Liver (tissue), 9 donors: ENCODE data around the gene CWC27. TPM values are rescaled to one million over a fixed set of nuclear protein-coding genes. Genes with fewer than 3 reads are reported as not detected.

ENCODE experiments used
- DNase-seq: peaks from one replicate; pipeline ENCODE4 v3.0.0-alpha.2; 2017; ENCODE audit warnings: low spot score
- H3K27ac ChIP-seq, 2 donors: one replicate each; pipeline ENCODE4 v1.7.0; 2013; ENCODE audit warnings: inconsistent platforms in 2 of 2, low read length in 2 of 2, control low read depth in 1 of 2, low read depth in 1 of 2, mild to moderate bottlenecking in 1 of 2
- H3K27me3 ChIP-seq, 4 donors: one replicate each; pipeline versions ENCODE4 v1.6.1 to v1.7.0; 2013; ENCODE audit warnings: low read length in 3 of 4, inconsistent platforms in 1 of 4, mild to moderate bottlenecking in 1 of 4, moderate library complexity in 1 of 4; ENCODE audit not compliant: control insufficient read depth in 4 of 4, insufficient read depth in 4 of 4
- H3K36me3 ChIP-seq, 4 donors: one replicate each; pipeline versions ENCODE4 v1.6.1 to v1.7.0; 2013; ENCODE audit warnings: low read length in 3 of 4, mild to moderate bottlenecking in 3 of 4, low read depth in 1 of 4, moderate library complexity in 1 of 4; ENCODE audit not compliant: control insufficient read depth in 4 of 4, insufficient read depth in 3 of 4
- H3K4me1 ChIP-seq, 4 donors: one replicate each; pipeline versions ENCODE4 v1.6.1 to v1.7.0; 2013; ENCODE audit warnings: low read length in 3 of 4, mild to moderate bottlenecking in 3 of 4, moderate library complexity in 1 of 4; ENCODE audit not compliant: control insufficient read depth in 4 of 4, insufficient read depth in 4 of 4
- H3K4me3 ChIP-seq, 3 donors: one replicate each; pipeline versions ENCODE4 v1.6.1 to v1.7.0; 2013; ENCODE audit warnings: low read length in 3 of 3, control low read depth in 1 of 3, low read depth in 1 of 3, mild to moderate bottlenecking in 1 of 3
- H3K9ac ChIP-seq, 2 donors: one replicate each; pipeline ENCODE4 v1.7.0; 2013; ENCODE audit warnings: low read length in 2 of 2, mild to moderate bottlenecking in 2 of 2, moderate library complexity in 2 of 2, control low read depth in 1 of 2, low read depth in 1 of 2
- H3K9me3 ChIP-seq, 4 donors: one replicate each; pipeline versions ENCODE4 v1.6.1 to v1.7.0; 2013; ENCODE audit warnings: low read length in 3 of 4; ENCODE audit not compliant: control insufficient read depth in 4 of 4
- ATF3 ChIP-seq: IDR thresholded peaks from 2 replicates; pipeline ENCODE4 v1.6.1; 2016; ENCODE audit warnings: antibody characterized with exemption
- FOXA1 ChIP-seq: IDR thresholded peaks from 2 replicates; pipeline ENCODE4 v1.6.1; 2016; ENCODE audit warnings: antibody characterized with exemption
- FOXA2 ChIP-seq: IDR thresholded peaks from 2 replicates; pipeline ENCODE4 v1.6.1; 2016; ENCODE audit warnings: antibody characterized with exemption
- GABPA ChIP-seq, 2 donors: IDR thresholded peaks in 1 of 2; conservative IDR thresholded peaks in 1 of 2; 2 replicates each; pipeline ENCODE4 v1.6.1; 2016; ENCODE audit warnings: antibody characterized with exemption in 2 of 2, mild to moderate bottlenecking in 1 of 2, moderate library complexity in 1 of 2
- HNF4A ChIP-seq, 2 donors: conservative IDR thresholded peaks; 2 replicates each; pipeline ENCODE4 v1.6.1; 2016; ENCODE audit warnings: antibody characterized with exemption in 2 of 2, mild to moderate bottlenecking in 2 of 2
- HNF4G ChIP-seq: IDR thresholded peaks from 2 replicates; pipeline ENCODE4 v1.6.1; 2016; ENCODE audit warnings: antibody characterized with exemption
- MAX ChIP-seq: IDR thresholded peaks from 2 replicates; pipeline ENCODE4 v1.6.1; 2016; ENCODE audit warnings: antibody characterized with exemption
- NR2F2 ChIP-seq: IDR thresholded peaks from 2 replicates; pipeline ENCODE4 v1.6.1; 2016; ENCODE audit warnings: antibody characterized with exemption
- RAD21 ChIP-seq, 2 donors: IDR thresholded peaks; 2 replicates each; pipeline ENCODE4 v1.6.1; 2016; ENCODE audit warnings: antibody characterized with exemption in 2 of 2, mild to moderate bottlenecking in 2 of 2
- REST ChIP-seq: IDR thresholded peaks from 2 replicates; pipeline ENCODE4 v1.6.1; 2016; ENCODE audit warnings: antibody characterized with exemption, mild to moderate bottlenecking
- RXRA ChIP-seq, 2 donors: IDR thresholded peaks; 2 replicates each; pipeline ENCODE4 v1.6.1; 2017 to 2018; ENCODE audit warnings: antibody characterized with exemption in 2 of 2, mild to moderate bottlenecking in 1 of 2
- SP1 ChIP-seq: IDR thresholded peaks from 2 replicates; pipeline ENCODE4 v1.6.1; 2018; ENCODE audit warnings: antibody characterized with exemption, mild to moderate bottlenecking
- YY1 ChIP-seq: IDR thresholded peaks from 2 replicates; pipeline ENCODE4 v1.6.1; 2016; ENCODE audit warnings: antibody characterized with exemption, mild to moderate bottlenecking
- ZBTB33 ChIP-seq: IDR thresholded peaks from 2 replicates; pipeline ENCODE4 v1.6.1; 2016; ENCODE audit warnings: antibody characterized with exemption
- WGBS: extraction: QIAGEN DNeasy Blood & Tissue Kit; methylation state at CpG from one replicate; pipeline ENCODE4 v1.1.7; 2013; 5-methylcytosine and 5-hydroxymethylcytosine counted together
- polyA plus RNA-seq, 2 donors: library from polyadenylated mRNA; stranded (reverse) in 1 of 2; unstranded in 1 of 2; fragments of 200-250 nt in 1 of 2; fragments of >200 nt in 1 of 2; fragmentation: Nextera tagmentation in 1 of 2; extraction: Ambion mirVana in 1 of 2; gene quantifications; one replicate each; pipeline versions ENCODE4 v1.2.1 to v1.2.3, GENCODE V29; 2013 to 2015
- total RNA-seq, 2 donors: library from RNA; depleted of rRNA; stranded (reverse); fragments of >200 nt; gene quantifications; one replicate each; pipeline ENCODE4 v1.2.3, GENCODE V29; 2014
- donor health status: healthy.
- donor health status: healthy.
- donor health status: healthy.
- donor health status: healthy.
- donor health status: healthy.

The CWC27 gene
- total and polyA plus RNA-seq, 4 donors = 3.9 to 9.8 (median 6.0) TPM

- no peaks in the 10 kb centered on the region for H3K36me3 ChIP-seq
- no peak for DNase-seq
- H3K9ac ChIP-seq = no peak overlapping the region
- no peak for TF ChIP-seq MAX
- TF ChIP-seq FOXA1 = no peak
- no peaks in the 10 kb centered on the region for H3K9me3 ChIP-seq
- peak overlapping the region; percentile 76 to 89 (median 87) for H3K4me3 ChIP-seq
- peaks cover 5 to 33% (median 31%) of the 10 kb centered on the region in 4 donors for H3K4me1 ChIP-seq
- no peaks in the 10 kb centered on the region for H3K27me3 ChIP-seq
- H3K27ac ChIP-seq = no peak overlapping the region
Observed at GRCh38 chr5:64769855-64770254, 1.1 kb downstream of the CWC27 start.

- Histone ChIP-seq H3K4me3 (no peak overlapping the region), H3K9ac (no peak overlapping the region), H3K27ac (no peak overlapping the region), H3K9me3 (no peaks in the 10 kb centered on the region), H3K36me3 (peaks cover 0 to 4% (median 2%) of the 10 kb centered on the region in 4 donors), H3K4me1 (peaks cover 4 to 27% (median 24%) of the 10 kb centered on the region in 4 donors), H3K27me3 (no peaks in the 10 kb centered on the region)
- TF ChIP-seq GABPA (IDR thresholded peaks at IDR 0.05 in 1 of 2, conservative IDR thresholded peaks at IDR 0.05 in 1 of 2) (no peak), SP1 (no peak), NR2F2 (no peak), YY1 (no peak)
- 85% methylated on average over 4 of the region's 4 CpGs for WGBS
- no peak for DNase-seq
Observed at GRCh38 chr5:64771736-64772135, 3.0 kb downstream of the CWC27 start.

- Histone ChIP-seq H3K27ac (no peak overlapping the region), H3K36me3 (peaks cover 0 to 4% (median 2%) of the 10 kb centered on the region in 4 donors), H3K9ac (no peak overlapping the region), H3K4me3 (no peak overlapping the region), H3K9me3 (no peaks in the 10 kb centered on the region), H3K4me1 (peaks cover 4 to 17% (median 15%) of the 10 kb centered on the region in 4 donors), H3K27me3 (no peaks in the 10 kb centered on the region)
- TF ChIP-seq YY1 (no peak), HNF4G (no peak), RAD21 (IDR thresholded peaks at IDR 0.05) (no peak), GABPA (IDR thresholded peaks at IDR 0.05 in 1 of 2, conservative IDR thresholded peaks at IDR 0.05 in 1 of 2) (no peak), RXRA (IDR thresholded peaks at IDR 0.05) (no peak), HNF4A (conservative IDR thresholded peaks at IDR 0.05) (no peak), NR2F2 (no peak), ZBTB33 (no peak), MAX (no peak), SP1 (no peak), REST (no peak), ATF3 (no peak), FOXA2 (no peak)
- no peak for DNase-seq
- WGBS = 91% methylated on average over 1 of the region's 1 CpG
Observed at GRCh38 chr5:64773533-64773932, 4.8 kb downstream of the CWC27 start.
